ENCODE data around the gene BCAS3. TPM values are rescaled to one million over a fixed set of nuclear protein-coding genes. Genes with fewer than 3 reads are reported as not detected.
A peak's percentile ranks its signal among the peaks of the same experiment; 100 is the strongest.

The BCAS3 gene
- total RNA-seq, 2 experiments from 2014 or later, result 6.8 to 7.1 TPM

DNA sequence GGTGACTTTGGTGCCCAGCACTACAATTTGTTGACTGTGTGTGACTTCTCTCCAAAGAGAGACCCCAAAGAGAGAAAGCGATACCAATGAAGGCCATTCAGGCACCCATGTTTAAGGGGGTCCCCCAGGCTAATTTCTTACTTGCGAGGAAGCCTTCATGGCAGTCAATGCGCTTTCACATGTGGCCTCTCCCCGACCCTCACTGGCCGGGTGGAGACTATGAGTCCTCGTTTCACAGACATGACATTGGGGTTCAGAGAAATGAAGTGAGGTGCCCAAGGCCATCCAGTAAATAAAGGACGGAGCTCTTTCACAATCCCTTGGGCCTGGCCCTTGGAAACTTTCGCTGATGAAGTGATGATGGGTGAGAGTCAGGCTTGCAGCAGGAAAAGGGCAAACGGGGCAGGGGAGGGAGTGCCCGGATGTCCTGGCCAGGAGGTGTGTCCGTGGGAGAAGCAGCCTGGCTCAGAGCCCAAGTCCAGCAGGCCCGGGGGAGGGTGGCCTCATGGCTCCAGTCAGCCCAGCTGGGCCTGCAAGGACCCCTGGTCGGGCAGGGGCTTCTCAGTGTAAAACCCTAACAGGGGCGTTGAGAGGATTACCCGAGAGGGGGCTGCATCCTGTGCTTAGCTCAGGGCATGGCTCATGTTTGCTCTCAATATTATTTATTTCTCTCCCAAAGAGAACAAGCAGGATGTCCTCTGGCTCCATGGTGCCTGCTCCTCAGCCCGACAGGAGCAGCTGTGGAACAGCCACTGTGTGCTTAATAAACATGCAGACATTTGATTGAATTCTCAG is 736.7 kb downstream of the BCAS3 start:
- no peak overlapping the region for H3K4me3 Mint-ChIP-seq
- POLR2A ChIA-PET, result no interaction called here
- H3K27ac Mint-ChIP-seq, result no peak overlapping the region
- H3K36me3 Mint-ChIP-seq, result no peaks in the 10 kb centered on the region
- CTCF ChIA-PET, result interaction anchor here (0.6 to 3.4 kb wide), 10 partner anchors 11 to 1297 kb away, joined by 3 to 25 read pairs (median 3); no protein-coding TSS in a partner anchor
- H3K4me1 Mint-ChIP-seq (ENCODE audit: low read depth), result peaks cover 17% of the 10 kb centered on the region
- no peak for DNase-seq
- H3K27me3 Mint-ChIP-seq, result peaks cover 20% of the 10 kb centered on the region
- no peaks in the 10 kb centered on the region for H3K9me3 Mint-ChIP-seq
- intact Hi-C loops (cut with micrococcal nuclease), result loop anchor here (5.0 kb wide), 1 partner anchor 418 kb away; no protein-coding TSS in a partner anchor

DNA sequence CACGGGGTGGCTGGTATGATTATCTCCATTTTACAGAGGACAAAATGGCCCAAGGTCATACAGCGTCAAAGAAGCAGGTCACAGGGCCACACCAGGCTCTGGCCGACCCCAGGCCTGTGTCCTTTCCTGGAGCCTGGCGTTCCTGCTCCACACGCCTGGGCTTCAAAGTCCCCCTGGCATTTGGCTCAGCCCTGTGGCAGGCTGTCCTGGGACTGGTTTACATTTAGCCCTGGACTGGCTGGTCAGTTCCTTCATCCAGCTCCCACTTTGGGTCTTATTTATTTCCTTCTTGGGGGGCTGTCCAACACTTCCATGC is 737.2 kb downstream of the BCAS3 start:
- Mint-ChIP-seq H3K27ac (no peak overlapping the region), H3K9me3 (no peaks in the 10 kb centered on the region), H3K27me3 (peaks cover 18% of the 10 kb centered on the region), H3K4me1 (ENCODE audit: low read depth) (peaks cover 16% of the 10 kb centered on the region), H3K4me3 (no peak overlapping the region), H3K36me3 (no peaks in the 10 kb centered on the region)
- ChIA-PET CTCF (interaction anchor here (0.6 to 1.4 kb wide), 3 partner anchors 10 to 135 kb away, joined by 3 to 6 read pairs (median 3); no protein-coding TSS in a partner anchor), POLR2A (no interaction called here)
- intact Hi-C loops (cut with micrococcal nuclease), result loop anchor here (5.0 kb wide), 1 partner anchor 417 kb away; no protein-coding TSS in a partner anchor
- no peak for DNase-seq

DNA sequence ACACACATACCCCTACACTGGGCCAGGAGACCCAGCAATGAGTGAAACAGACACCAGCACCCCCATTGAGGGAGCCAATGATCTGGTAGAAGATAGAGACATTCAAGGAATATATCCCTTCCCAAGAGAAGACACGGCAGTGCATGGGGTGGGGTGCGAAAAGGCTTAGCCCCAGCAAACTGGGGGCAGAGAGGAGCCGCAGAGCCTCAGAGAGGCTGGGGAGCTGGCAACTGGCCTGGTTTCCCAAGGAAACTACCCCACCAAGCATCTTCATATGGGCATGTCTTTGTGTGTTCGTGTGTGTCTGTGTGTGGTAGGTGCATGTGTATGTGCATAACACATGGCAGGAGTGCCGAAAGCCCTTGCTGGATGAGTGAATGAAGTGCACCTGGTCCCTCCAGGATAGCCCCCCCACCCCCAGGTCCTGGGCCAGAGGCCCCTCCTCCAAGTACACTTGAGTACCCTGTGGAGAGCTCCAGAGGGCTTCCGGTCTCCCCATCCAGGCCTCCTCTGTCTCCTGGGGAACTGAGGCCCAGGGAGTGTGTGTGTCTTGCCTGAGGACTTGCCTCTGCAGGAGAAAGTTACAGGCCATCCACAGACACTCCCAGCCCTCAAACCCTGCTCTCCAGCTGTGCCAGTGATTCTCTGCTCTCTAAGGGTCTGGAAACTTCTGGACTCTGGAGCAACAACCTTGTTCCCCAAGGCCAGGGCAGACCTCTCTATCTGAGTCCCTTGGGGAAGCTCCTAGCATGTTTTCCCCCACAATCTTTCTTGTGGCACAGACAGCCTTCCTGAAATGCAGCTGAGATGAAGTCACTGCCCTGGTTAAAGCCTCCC is 737.9 kb downstream of the BCAS3 start:
- H3K36me3 Mint-ChIP-seq, result no peaks in the 10 kb centered on the region
- intact Hi-C loops (cut with micrococcal nuclease), result loop anchor here (1.0 kb wide), 1 partner anchor 136 kb away; no protein-coding TSS in a partner anchor
- H3K27ac Mint-ChIP-seq, result no peak overlapping the region
- ChIA-PET POLR2A (no interaction called here), CTCF (interaction anchor here (0.7 to 1.7 kb wide), 4 partner anchors 32 to 695 kb away, joined by 3 to 6 read pairs (median 4); no protein-coding TSS in a partner anchor)
- DNase-seq, result no peak
- H3K4me1 Mint-ChIP-seq (ENCODE audit: low read depth), result peaks cover 9% of the 10 kb centered on the region
- H3K9me3 Mint-ChIP-seq, result no peaks in the 10 kb centered on the region
- H3K4me3 Mint-ChIP-seq, result no peak overlapping the region
- peaks cover 15% of the 10 kb centered on the region for H3K27me3 Mint-ChIP-seq

DNA sequence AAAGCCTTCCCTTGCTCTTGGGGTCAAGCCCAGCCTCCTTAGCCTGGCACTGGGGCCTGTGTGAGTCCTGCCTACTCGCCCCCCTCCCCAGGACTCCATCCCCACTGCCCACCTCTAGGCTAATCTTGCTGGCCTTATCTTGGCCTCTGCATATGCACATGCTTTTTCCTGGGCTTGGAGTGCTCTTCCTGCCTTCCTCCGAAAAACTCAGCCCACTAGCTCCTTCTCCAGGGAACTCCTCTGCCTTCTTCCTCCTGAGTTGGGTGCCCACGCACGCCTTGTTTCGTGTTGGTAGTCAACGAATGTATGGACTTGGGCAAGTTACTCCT is 738.5 kb downstream of the BCAS3 start:
- H3K4me1 Mint-ChIP-seq (ENCODE audit: low read depth), result peaks cover 7% of the 10 kb centered on the region
- CTCF ChIA-PET, result interaction anchor here (1.0 to 1.7 kb wide), 2 partner anchors 158 to 696 kb away, joined by 3 to 4 read pairs; no protein-coding TSS in a partner anchor
- H3K27me3 Mint-ChIP-seq, result peaks cover 16% of the 10 kb centered on the region
- H3K27ac Mint-ChIP-seq, result no peak overlapping the region
- no peak overlapping the region for H3K4me3 Mint-ChIP-seq
- no peaks in the 10 kb centered on the region for H3K9me3 Mint-ChIP-seq
- no peak for DNase-seq
- intact Hi-C loops (cut with micrococcal nuclease), result loop anchor here (1.0 kb wide), 1 partner anchor 135 kb away; no protein-coding TSS in a partner anchor
- no peaks in the 10 kb centered on the region for H3K36me3 Mint-ChIP-seq
- POLR2A ChIA-PET, result no interaction called here

DNA sequence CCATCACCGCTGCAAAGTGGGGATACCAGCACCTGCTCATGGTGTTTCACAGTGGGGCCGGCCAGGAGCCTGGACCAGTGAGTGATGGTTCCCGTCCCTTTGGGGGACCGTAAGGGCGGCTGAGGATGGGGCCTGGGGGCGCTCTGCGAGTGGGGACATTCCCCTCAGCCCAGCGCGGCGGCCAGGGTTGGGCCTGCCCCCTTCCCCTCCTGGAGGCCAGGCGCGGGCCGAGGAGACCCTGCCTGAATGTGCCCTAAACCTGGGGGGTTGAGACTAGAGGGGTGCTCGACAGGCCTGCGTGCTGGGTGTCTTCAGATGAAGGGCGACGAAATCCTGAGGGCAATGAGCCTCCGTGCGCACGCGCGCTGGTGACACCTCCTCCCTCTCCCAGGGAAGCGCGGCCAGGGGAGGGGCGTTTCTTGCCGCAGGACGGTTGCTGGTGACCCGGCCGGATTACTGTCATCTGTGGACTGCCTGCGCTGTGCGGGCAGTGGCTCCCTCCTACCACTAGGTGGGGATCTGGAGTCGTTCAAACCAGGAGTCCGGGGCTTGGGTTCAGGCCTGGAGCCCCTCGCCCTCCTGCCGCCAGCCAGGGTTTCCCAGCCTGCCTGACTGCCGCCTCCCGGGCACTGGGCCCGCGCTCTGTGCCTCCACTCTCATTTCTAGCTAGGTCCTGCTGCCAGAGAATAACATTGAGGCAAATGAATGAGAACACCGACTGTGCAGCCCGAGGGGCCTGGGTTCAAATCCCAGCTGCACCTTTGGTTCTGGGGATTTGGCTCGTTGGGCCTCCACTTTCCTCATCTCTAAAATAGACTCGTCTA is 739.1 kb downstream of the BCAS3 start:
- intact Hi-C loops (cut with micrococcal nuclease), result loop anchor here (1.0 kb wide), 1 partner anchor 135 kb away; no protein-coding TSS in a partner anchor
- ChIA-PET POLR2A (no interaction called here), CTCF (interaction anchor here (0.7 to 1.7 kb wide), 11 partner anchors 11 to 696 kb away, joined by 3 to 4 read pairs (median 3); partner anchors contain the start of gene TBX4)
- Mint-ChIP-seq H3K4me3 (no peak overlapping the region), H3K27ac (no peak overlapping the region), H3K36me3 (no peaks in the 10 kb centered on the region), H3K4me1 (ENCODE audit: low read depth) (peaks cover 4% of the 10 kb centered on the region), H3K27me3 (peaks cover 17% of the 10 kb centered on the region), H3K9me3 (no peaks in the 10 kb centered on the region)
- peak; percentile 77 for DNase-seq

DNA sequence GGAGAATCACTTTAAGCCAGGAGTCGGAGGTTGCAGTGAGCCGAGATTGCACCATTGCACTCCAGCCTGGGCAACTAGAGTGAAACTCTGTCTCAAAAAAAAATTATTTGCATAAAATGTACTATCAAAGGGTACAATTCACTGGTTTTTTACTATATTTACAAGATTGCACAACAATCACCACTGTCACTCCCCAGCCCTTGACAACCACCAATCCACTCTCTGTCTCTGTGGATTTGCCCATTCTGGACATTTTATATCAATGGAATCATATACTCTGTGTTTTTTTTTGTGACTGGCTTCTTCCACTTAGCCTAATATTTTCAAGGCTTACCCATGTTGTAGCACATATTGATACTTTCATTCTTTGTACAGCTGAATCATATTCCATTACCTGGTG is 740.8 kb downstream of the BCAS3 start:
- no peak for DNase-seq
- H3K36me3 Mint-ChIP-seq, result no peaks in the 10 kb centered on the region
- H3K4me1 Mint-ChIP-seq (ENCODE audit: low read depth), result peaks cover 4% of the 10 kb centered on the region
- H3K4me3 Mint-ChIP-seq, result no peak overlapping the region
- peaks cover 24% of the 10 kb centered on the region for H3K27me3 Mint-ChIP-seq
- H3K27ac Mint-ChIP-seq, result no peak overlapping the region
- intact Hi-C loops (cut with micrococcal nuclease), result no loop called here
- H3K9me3 Mint-ChIP-seq, result no peaks in the 10 kb centered on the region
- ChIA-PET POLR2A (no interaction called here), CTCF (interaction anchor here (1.1 to 2.5 kb wide), 3 partner anchors 55 to 166 kb away, joined by 3 to 9 read pairs (median 3); no protein-coding TSS in a partner anchor)

DNA sequence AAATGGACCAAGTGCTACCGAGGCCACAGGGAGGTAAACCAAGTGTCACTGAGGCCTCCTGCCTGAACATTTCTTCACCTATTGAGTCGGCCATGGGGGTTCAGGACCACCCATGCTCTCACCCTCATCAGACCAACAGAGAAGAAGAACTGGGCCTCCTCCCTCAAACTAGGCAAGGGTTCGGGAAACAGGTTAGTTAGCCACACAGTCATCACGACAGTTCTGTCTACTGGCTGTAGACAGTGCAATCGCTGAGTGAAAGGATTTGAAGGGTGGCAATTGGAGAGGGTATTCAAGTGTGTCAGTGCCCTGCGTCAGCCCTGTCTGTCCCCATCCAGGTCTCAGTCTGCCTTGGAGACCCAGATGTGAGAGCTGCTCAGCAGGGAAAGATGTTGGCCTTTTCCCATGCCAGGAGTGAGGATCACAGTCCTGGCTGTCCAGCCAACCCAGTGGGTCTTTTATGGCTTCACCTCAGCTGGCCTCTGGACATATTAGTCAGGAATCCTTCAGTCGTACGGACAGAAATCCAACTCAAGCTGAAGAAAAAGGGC is 741.9 kb downstream of the BCAS3 start:
- ChIA-PET POLR2A (no interaction called here), CTCF (interaction anchor here (1.5 to 2.5 kb wide), 2 partner anchors 131 to 699 kb away, joined by 3 to 9 read pairs; no protein-coding TSS in a partner anchor)
- H3K27me3 Mint-ChIP-seq, result peaks cover 22% of the 10 kb centered on the region
- H3K27ac Mint-ChIP-seq, result no peak overlapping the region
- H3K4me1 Mint-ChIP-seq (ENCODE audit: low read depth), result peaks cover 4% of the 10 kb centered on the region
- H3K36me3 Mint-ChIP-seq, result no peaks in the 10 kb centered on the region
- no peaks in the 10 kb centered on the region for H3K9me3 Mint-ChIP-seq
- DNase-seq, result no peak
- intact Hi-C loops (cut with micrococcal nuclease), result no loop called here
- no peak overlapping the region for H3K4me3 Mint-ChIP-seq

DNA sequence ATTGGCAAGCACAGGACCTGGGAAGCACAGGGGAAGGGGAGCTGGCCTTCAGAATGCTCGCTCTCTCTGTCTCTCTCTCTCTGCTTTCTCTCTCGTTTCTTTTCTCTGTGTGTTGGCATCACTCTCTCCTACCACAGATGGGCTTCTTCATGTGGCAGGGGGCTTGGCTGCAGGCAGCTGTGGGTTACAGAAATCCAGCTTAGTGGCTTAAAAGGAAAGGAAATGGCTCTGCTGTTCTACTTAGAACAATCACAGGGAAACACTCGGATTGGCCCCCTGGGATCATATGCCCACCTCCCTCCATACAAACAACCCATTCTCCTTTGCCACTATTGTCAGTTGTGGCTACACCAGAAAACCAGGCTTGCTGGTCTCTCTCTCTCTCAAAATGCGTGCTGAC is 742.4 kb downstream of the BCAS3 start:
- Mint-ChIP-seq H3K36me3 (no peaks in the 10 kb centered on the region), H3K4me3 (no peak overlapping the region), H3K9me3 (no peaks in the 10 kb centered on the region), H3K4me1 (ENCODE audit: low read depth) (peaks cover 4% of the 10 kb centered on the region), H3K27ac (no peak overlapping the region), H3K27me3 (peaks cover 22% of the 10 kb centered on the region)
- ChIA-PET POLR2A (no interaction called here), CTCF (interaction anchor here (1.5 to 2.5 kb wide), 2 partner anchors 130 to 699 kb away, joined by 3 to 9 read pairs; no protein-coding TSS in a partner anchor)
- intact Hi-C loops (cut with micrococcal nuclease), result no loop called here
- no peak for DNase-seq

DNA sequence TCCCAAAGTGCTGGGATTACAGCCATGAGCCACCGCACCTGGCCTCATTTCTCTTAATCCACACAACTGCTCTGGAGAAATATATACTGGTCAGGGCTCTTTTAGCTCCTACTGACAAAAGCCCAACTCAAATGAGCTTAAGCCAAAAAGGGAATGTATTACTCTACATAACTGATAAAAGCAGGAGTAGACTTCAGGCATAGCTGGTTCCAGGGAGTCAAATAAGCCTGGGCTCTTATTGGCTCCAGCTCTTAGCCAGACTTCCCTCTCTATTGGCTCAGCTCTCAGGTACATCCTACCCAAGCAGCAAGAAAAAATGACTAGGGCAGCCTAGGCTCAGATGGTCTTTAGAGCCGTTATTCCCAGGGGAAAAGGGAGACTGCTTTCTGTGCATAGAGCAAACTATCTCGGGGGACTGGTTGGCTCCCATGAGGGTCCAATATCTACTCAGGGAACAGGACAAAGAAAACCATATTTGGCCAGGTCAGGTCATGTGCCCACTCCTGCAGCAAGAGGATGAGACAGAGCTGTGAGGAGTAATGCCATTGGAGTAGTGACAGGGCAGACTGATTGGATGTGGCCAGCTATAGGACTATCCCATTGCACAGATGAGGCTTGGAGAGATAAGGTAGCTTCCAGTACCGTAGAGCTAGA is 743.2 kb downstream of the BCAS3 start:
- Mint-ChIP-seq H3K27me3 (peaks cover 27% of the 10 kb centered on the region), H3K4me3 (no peak overlapping the region), H3K9me3 (no peaks in the 10 kb centered on the region), H3K27ac (no peak overlapping the region), H3K36me3 (no peaks in the 10 kb centered on the region), H3K4me1 (ENCODE audit: low read depth) (peaks cover 4% of the 10 kb centered on the region)
- intact Hi-C loops (cut with micrococcal nuclease), result no loop called here
- ChIA-PET POLR2A (no interaction called here), CTCF (interaction anchor here (0.7 to 2.5 kb wide), 3 partner anchors 27 to 418 kb away, joined by 3 to 9 read pairs (median 3); no protein-coding TSS in a partner anchor)
- DNase-seq, result no peak

DNA sequence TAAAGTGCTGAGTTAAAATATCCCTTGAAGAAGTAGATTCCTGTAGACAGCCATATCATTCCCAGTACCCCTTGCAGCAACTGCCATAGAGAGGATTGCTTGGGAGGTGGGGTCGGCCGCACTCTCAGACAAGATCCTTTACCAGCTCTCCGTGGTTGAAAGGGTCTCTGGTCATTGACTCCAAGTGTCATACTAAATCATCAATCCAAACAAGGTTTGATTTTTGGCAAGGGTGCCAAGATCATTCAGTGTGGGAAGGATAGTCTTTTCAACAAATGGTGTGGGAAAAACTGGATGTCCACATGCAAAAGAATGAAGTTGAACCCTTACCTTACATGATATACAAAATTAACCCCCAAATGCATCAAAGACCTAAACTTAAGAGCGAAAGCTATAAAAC is 743.8 kb downstream of the BCAS3 start:
- H3K27ac Mint-ChIP-seq, result no peak overlapping the region
- ChIA-PET CTCF (interaction anchor here (0.7 kb wide), 1 partner anchor 417 kb away, joined by 3 read pairs; no protein-coding TSS in a partner anchor), POLR2A (no interaction called here)
- H3K9me3 Mint-ChIP-seq, result no peaks in the 10 kb centered on the region
- peaks cover 27% of the 10 kb centered on the region for H3K27me3 Mint-ChIP-seq
- H3K36me3 Mint-ChIP-seq, result no peaks in the 10 kb centered on the region
- no peak overlapping the region for H3K4me3 Mint-ChIP-seq
- intact Hi-C loops (cut with micrococcal nuclease), result no loop called here
- H3K4me1 Mint-ChIP-seq (ENCODE audit: low read depth), result peaks cover 4% of the 10 kb centered on the region
- no peak for DNase-seq
